Omental fat pad (tissue), 4 donors: Measurements from ENCODE around the gene CKAP4. TPM values are rescaled to one million over a fixed set of nuclear protein-coding genes. Genes with fewer than 3 reads are reported as not detected.

Experiments
- ATAC-seq: fragments of 150-250 bp; one replicate; pipeline ENCODE4 v1.9.1; 2016; ENCODE audit warnings: mild to moderate bottlenecking, moderate library complexity; ENCODE audit not compliant: low FRiP score
- DNase-seq: peaks from one replicate; pipeline ENCODE4 v3.0.0-alpha.2; 2019; ENCODE audit warnings: low spot score
- CTCF ChIP-seq, 3 donors: fragments of 450-650 bp; IDR thresholded peaks; one replicate each; pipeline ENCODE4 v1.5.1; 2016 to 2017; ENCODE audit warnings: antibody characterized with exemption in 3 of 3, mild to moderate bottlenecking in 3 of 3, moderate library complexity in 2 of 3
- total RNA-seq, 4 donors: library from RNA; depleted of rRNA; stranded (reverse); fragments of >200 nt; gene quantifications; one replicate each; pipeline ENCODE4 v1.1.0, GENCODE V29; 2016

The CKAP4 gene
- total RNA-seq, 4 donors from 2014 or later = 32.6 to 44.2 (median 33.5) TPM

GRCh38 chr12:106205208-106206069 lies 42.4 kb downstream of the CKAP4 start:
- ATAC-seq (no peak), DNase-seq (no peak)
- TF ChIP-seq CTCF (IDR thresholded peaks at IDR 0.05) = no peak

GRCh38 chr12:106204312-106204711 lies 43.5 kb downstream of the CKAP4 start:
- ATAC-seq = no peak
- no peak for TF ChIP-seq CTCF (IDR thresholded peaks at IDR 0.05)

GRCh38 chr12:106197906-106198623 lies 49.8 kb downstream of the CKAP4 start:
- DNase-seq = no peak
- ATAC-seq = no peak
- no peak for TF ChIP-seq CTCF (IDR thresholded peaks at IDR 0.05)

More at GRCh38 chr12:106204312-106204711, 43.5 kb downstream of the CKAP4 start:
- DNase-seq = no peak

- DNase-seq (no peak), ATAC-seq (no peak)
- TF ChIP-seq CTCF (IDR thresholded peaks at IDR 0.05) = no peak
Observed at GRCh38 chr12:106195621-106196027, 52.2 kb downstream of the CKAP4 start.

GRCh38 chr12:106194351-106194750 lies 53.5 kb downstream of the CKAP4 start:
- no peak for DNase-seq
- TF ChIP-seq CTCF (IDR thresholded peaks at IDR 0.05) = no peak
- ATAC-seq = no peak

- no peak for DNase-seq
- no peak for TF ChIP-seq CTCF (IDR thresholded peaks at IDR 0.05)
- ATAC-seq = no peak
Observed at GRCh38 chr12:106193394-106194215, 54.2 kb downstream of the CKAP4 start.
